SIG-M5 treated with dmso at 0.1 percent for 504 hours (cell line): ENCODE measurements around the gene POFUT1.
"Not testable (repeated sequence)": the region's sequence is repeated elsewhere in the genome, so short reads cannot be mapped to it uniquely, and the experiment has no call there.

Experiments used
- DNase-seq: peaks from one replicate; lab custom pipeline; 2025; ENCODE audit not compliant: unreplicated experiment; lab: John Stamatoyannopoulos, UW

Gene POFUT1

DNA sequence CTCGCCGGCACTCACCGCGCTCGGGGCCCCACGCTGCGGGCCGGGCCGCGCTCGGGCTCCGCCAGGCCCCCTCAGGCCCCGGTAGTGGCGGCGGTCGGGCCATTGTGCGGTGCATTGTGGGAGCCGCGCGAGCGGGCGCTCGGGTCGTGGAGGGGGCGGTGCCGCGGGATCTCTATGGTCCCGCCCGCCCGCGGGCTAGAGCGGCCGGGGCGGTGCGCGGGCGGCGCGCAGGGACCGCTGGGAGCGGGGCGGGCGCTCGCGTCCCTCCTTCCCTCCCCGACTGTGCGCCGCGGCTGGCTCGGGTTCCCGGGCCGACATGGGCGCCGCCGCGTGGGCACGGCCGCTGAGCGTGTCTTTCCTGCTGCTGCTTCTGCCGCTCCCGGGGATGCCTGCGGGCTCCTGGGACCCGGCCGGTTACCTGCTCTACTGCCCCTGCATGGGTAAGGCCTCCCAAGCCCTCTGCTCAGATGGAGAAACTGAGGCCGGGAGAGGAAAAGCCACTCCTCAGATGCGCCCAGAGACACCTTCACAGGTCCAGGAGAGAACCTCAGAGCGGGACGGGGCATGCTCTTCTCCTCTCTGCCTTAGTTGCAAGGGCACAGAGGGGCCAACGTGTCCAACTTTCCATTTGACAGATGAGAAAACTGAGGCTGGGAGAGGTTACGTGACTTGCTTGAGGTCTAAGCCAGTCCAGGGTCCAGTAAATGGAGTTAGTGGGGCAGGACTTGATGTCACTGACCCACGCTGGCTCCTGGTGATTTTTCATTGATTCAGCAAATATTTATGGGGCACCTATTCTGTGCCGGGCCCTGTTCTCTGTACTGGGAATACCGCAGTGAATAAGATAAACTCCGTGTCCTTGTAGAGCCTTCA, at the start of gene POFUT1, which contains the start of gene PLAGL2:
Gene POFUT1 (plus strand): TSS at position 255 of the 873 bp plus-strand sequence. CDS start 62 bp downstream, at position 317.
Gene PLAGL2 (minus strand): TSS at position 118 of the 873 bp plus-strand sequence. CDS start 5,565 bp downstream, outside the sequence.
- peak; percentile 86 for DNase-seq

GRCh38 chr20:32158351-32158750, 49.3 kb upstream of the POFUT1 start:
- DNase-seq: no peak

- DNase-seq: no peak
Observed at GRCh38 chr20:32158943-32159660, 48.6 kb upstream of the POFUT1 start.

DNA sequence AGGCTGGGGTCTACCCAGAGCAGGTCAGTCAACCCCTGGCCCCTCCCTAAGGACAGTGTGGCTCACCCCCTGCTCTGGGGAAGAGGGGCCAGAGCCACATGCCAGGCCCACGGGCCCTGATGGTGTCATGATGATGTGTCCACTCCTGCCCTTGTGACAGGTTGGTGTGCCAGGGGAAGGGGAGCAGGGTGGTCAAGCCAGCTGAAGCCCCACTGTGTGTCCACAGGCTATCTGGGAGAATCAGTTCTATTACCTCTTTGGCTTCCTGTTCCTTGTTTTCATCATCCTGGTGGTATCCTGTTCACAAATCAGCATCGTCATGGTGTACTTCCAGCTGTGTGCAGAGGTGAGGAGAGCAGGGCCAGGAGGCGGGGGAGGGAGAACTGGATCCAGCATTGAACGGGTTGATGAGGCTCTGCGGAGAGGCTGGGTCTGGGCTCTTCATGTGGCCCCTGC, 47.9 kb upstream of the POFUT1 start:
- no peak for DNase-seq

DNA sequence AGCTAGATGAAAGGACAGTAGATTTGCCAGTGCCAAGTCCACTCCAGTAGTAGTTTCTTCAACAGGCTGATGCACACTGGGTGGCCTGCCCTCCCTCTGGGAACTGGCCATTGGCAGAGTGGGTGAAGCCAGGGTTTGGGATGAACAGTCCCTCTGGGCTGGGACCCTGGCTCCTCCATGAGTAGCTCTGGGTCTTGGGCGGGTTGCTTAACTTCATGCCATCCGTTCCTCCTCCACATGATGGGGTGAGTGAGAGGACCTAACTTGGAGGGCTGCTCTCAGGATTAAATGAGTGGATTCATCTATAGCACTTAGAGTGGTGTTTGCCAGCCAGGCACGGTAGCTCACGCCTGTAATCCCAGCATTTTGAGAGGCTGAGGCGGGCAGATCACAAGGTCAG, 47.3 kb upstream of the POFUT1 start:
- no peak for DNase-seq

GRCh38 chr20:32162351-32162750, 45.3 kb upstream of the POFUT1 start:
- DNase-seq: no peak

DNA sequence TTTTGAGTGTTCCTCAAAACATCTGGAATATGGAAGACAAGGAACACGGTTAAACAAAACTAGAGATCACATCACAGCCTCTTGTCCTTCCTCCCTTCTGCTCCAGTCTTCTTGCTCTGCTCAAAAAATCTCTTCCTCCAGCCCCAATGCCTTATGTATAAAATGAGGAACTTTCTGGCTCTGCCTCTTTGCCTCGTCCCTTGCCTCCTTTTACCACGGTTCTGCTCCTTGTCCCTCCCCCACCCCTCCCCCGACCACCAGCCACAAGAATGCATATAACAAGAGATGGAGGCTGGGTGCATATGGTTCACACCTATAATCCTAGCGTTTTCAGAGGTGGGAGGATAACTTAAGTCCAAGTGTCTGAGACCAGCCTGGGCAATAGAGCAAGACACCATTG, 43.7 kb upstream of the POFUT1 start:
- no peak for DNase-seq

GRCh38 chr20:32164984-32165735, 42.5 kb upstream of the POFUT1 start:
- DNase-seq: no peak

DNA sequence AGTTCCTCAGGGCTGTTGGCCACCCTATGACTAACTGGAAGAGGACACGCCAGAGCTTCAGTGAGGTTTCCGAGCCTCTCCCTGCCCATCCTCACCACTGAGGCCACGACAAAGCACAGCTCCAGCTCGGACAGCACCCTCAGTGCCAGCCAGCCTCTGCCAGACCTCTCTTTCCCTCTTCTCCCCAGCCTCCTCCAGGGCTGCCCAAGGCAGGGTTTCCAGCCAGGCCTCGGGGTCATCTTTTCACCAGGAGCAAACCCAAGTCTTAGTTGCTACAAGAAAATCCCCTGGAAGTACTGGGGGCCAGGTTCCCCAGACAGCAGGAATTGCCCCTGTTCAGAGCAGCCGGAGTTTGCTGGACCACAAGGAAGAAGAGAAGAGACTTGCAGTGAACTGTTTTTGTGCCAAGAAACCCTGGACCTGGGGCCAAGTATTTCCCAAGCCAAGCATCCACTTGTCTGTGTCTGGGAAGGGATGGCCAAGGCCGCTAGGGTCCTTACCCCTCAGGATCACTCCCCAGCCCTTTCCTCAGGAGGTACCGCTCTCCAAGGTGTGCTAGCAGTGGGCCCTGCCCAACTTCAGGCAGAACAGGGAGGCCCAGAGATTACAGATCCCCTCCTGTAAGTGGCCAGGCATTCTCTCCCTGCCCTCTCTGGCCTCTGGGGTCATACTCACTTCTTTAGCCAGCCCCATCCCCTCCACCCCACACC, 41.7 kb upstream of the POFUT1 start:
- DNase-seq: no peak

- DNase-seq: no peak
Observed at GRCh38 chr20:32167552-32167951, 40.1 kb upstream of the POFUT1 start.

GRCh38 chr20:32168184-32168910, 39.3 kb upstream of the POFUT1 start:
- no peak for DNase-seq

DNA sequence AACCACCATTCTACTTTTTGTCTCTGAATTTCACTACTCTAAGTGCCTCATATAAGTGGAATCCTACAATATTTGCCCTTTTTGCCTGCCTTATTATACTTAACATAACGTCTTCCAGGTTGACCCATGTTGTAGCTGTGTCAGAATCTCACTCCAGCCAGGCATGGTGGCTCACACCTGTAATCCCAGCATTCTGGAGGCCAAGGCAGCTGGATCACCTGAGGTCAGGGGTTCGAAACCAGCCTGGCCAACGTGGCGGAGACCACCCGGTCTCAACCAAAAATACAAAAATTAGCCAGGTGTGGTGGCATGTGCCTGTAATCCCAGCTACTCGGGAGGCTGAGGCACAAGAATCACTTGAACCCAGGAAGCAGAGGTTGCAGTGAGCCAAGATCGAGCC, 30.0 kb upstream of the POFUT1 start:
- DNase-seq: not testable (repeated sequence)

GRCh38 chr20:32179515-32179914, 28.2 kb upstream of the POFUT1 start:
- no peak for DNase-seq

DNA sequence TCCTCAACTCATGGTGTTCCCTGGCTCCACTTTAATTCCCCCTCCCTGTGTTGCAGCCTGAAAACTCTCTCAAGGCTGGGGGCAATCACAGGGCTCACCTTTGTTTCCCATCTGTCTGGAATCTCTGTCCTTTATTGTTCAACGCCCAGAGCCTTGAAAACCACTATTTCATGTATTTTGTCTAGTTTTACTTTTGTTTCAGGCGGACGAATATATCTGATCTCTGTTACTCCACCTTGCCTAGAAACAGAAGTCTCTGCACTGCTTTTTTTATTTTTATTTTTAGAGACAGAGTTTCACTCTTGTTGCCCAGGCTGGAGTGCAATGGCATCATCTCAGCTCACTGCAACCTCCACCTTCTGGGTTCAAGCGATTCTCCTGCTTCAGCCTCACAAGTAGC, 27.7 kb upstream of the POFUT1 start:
- no peak for DNase-seq

DNA sequence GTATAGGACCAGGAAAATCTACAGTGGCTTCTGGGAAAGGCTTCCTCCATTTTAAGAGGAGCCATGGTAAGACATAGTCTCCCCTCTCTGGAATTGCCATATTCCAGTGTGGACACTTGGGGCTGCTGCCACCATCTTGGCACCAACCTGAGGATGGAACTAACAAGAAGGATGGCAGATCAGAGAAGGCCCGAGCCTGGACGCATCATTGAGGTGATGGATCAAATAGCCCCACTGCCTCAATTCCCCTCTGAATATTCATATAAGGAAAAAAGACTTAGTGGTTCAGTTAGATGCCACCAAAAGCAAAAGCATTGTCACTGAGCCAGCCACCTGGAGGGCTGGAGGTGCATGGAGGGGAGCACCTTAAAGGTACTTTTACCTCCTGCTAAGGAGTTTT, 26.1 kb upstream of the POFUT1 start:
- DNase-seq: no peak

DNA sequence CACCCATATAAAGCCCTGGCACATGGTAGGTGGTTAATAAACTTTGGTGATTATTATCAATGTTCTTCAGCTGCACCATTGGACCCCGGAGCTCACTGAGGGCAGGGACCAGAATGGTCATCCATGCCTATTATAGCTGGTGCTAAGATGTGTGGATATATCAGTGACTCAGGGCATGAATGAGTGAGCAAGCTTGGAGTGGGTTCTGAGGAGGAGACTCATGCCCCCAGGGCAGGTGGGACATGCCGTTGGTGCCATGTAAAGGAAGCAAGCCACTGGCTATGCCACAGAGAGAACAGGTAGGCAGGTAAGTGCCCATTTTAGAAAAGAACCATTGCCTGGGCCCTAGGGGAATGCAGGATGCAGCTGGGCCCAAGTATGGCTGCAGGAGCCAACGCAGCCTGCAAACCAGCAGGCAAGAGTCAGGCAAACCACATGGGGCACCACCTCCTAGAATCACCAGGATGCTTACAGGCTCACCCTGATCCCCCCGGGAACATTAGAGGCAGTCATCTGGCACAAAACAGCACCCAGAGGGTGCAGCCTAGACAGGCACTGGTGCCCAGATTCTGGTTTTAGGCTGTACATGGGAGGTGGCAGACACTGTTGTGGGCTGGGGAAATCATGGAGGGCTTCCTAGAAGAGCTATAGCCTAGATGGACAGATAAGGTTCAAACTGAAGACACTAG, 23.6 kb upstream of the POFUT1 start:
- DNase-seq: no peak

GRCh38 chr20:32184961-32185603, 22.6 kb upstream of the POFUT1 start:
- DNase-seq: no peak

DNA sequence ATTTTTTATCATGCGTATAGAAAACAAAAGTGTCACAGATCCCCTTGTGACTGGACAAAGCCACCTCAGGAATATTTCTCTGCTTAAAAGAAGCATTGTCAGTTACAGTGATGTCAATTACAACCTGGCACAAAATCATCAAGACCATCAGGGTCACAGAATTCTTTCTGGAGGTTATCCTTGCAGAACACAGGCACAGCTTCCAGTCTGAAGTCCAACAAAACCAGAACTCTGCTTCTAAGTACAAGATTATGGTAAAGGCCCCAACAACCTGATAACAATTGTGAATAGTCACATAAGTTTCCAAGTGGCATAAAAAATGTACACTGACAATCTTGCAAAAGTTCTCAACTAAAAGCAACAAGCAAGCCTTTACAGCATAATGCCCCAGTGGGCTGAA, 21.2 kb upstream of the POFUT1 start:
- DNase-seq: no peak
